Prostate gland (tissue), 2 donors: ENCODE results near the gene TPPP.

Experiments used
- CTCF ChIP-seq, 4 experiments: fragments of 200-600 bp in 2 of 4; fragments of 450-650 bp in 2 of 4; sonication (generic) in 2 of 4; IDR thresholded peaks; 1 replicate in 3 of 4; 2 replicates in 1 of 4; pipeline ENCODE4 v1.5.1; 2016 to 2019; ENCODE audit warnings: antibody characterized with exemption in 4 of 4, mild to moderate bottlenecking in 2 of 4, moderate library complexity in 2 of 4
- POLR2A ChIP-seq: fragments of 450-650 bp; IDR thresholded peaks from one replicate; pipeline ENCODE4 v1.6.1; 2016; ENCODE audit warnings: antibody characterized with exemption, mild to moderate bottlenecking
- POLR2AphosphoS5 ChIP-seq: sonication (generic); formaldehyde crosslinking; IDR thresholded peaks from one replicate; pipeline ENCODE4 v1.6.1; 2017; ENCODE audit warnings: antibody characterized with exemption

GRCh38 chr5:610011-610743 is 83.0 kb downstream of the TPPP start:
- TF ChIP-seq CTCF (IDR thresholded peaks at IDR 0.05) (no peak), POLR2AphosphoS5 (no peak), POLR2A (no peak)
